HepG2 (cell line): Measurements from ENCODE around the gene GAN. TPM values are rescaled to one million over a fixed set of nuclear protein-coding genes. Genes with fewer than 3 reads are reported as not detected.

ENCODE experiments used
- GPN1 ChIP-seq: sonication (generic); formaldehyde crosslinking; IDR thresholded peaks from 2 replicates; pipeline ENCODE4 v1.5.1; 2020; ENCODE audit warnings: missing genetic modification reagents, borderline replicate concordance
- HNRNPLL ChIP-seq: fragments of 200-400 bp; formaldehyde crosslinking; IDR thresholded peaks from 2 replicates; pipeline ENCODE4 v1.6.1; 2017; ENCODE audit warnings: mild to moderate bottlenecking, low read depth, low read length; ENCODE audit not compliant: poor library complexity, severe bottlenecking
- MEIS1 ChIP-seq: sonication (generic); formaldehyde crosslinking; IDR thresholded peaks from 2 replicates; pipeline ENCODE4 v1.9.0; 2021; ENCODE audit warnings: mild to moderate bottlenecking, missing genetic modification reagents, moderate library complexity, borderline replicate concordance
- PITX1 ChIP-seq: sonication (generic); formaldehyde crosslinking; IDR thresholded peaks from 2 replicates; pipeline ENCODE4 v1.5.1; 2020; ENCODE audit warnings: mild to moderate bottlenecking, missing genetic modification reagents
- RAD21 ChIP-seq: fragments of 450-650 bp; formaldehyde crosslinking; IDR thresholded peaks from 2 replicates; pipeline ENCODE4 v1.5.0; 2020; ENCODE audit warnings: mild to moderate bottlenecking
- RBFOX2 ChIP-seq: fragments of 200-400 bp; formaldehyde crosslinking; IDR thresholded peaks from 2 replicates; pipeline ENCODE4 v1.6.1; 2017; ENCODE audit warnings: low read depth, mild to moderate bottlenecking, low read length
- SIN3A ChIP-seq: IDR thresholded peaks from 2 replicates; pipeline ENCODE4 v1.6.1; 2011; ENCODE audit warnings: low read depth, mild to moderate bottlenecking, control low read depth, low read length, borderline replicate concordance
- ZBTB20 ChIP-seq: sonication (generic); formaldehyde crosslinking; IDR thresholded peaks from 2 replicates; pipeline ENCODE4 v1.8.1; 2023; ENCODE audit warnings: missing genetic modification reagents, low read depth, mild to moderate bottlenecking, borderline replicate concordance
- polyA plus RNA-seq, 8 experiments: library from polyadenylated mRNA; depleted of rRNA in 3 of 8; stranded (reverse) in 7 of 8; unstranded in 1 of 8; fragments of >200 nt; fragmentation: Illumina TruSeq in 4 of 8; extraction: Trizol in 4 of 8; gene quantifications; 2 replicates each; pipeline versions ENCODE4 v1.2.1 to v1.2.3, GENCODE V29; 2011 to 2016; ENCODE audit warnings: low read depth in 4 of 8, missing spikeins in 1 of 8, mixed read lengths in 1 of 8; ENCODE audit not compliant: insufficient read depth in 1 of 8
- total RNA-seq, 5 experiments: library from RNA; depleted of rRNA; stranded (reverse); fragments of >200 nt; fragmentation: Illumina TruSeq; extraction: Trizol; gene quantifications; 2 replicates each; pipeline ENCODE4 v1.2.3, GENCODE V29; 2016; ENCODE audit warnings: low read depth in 1 of 5
- TF ChIP-seq, protein P1 (sequence below): sonication (generic); formaldehyde crosslinking; IDR thresholded peaks from 2 replicates; pipeline ENCODE4 v1.5.1; 2020; ENCODE audit warnings: mild to moderate bottlenecking, missing genetic modification reagents, moderate library complexity
- TF ChIP-seq, protein P2 (sequence below): sonication (generic); formaldehyde crosslinking; IDR thresholded peaks from 2 replicates; pipeline ENCODE4 v1.4.0; 2020; ENCODE audit warnings: missing genetic modification reagents, borderline replicate concordance
- TF ChIP-seq, protein P3 (sequence below): sonication (generic); formaldehyde crosslinking; IDR thresholded peaks from 2 replicates; pipeline ENCODE4 v1.4.0; 2020; ENCODE audit warnings: missing genetic modification reagents
- TF ChIP-seq, protein P4 (sequence below): sonication (generic); formaldehyde crosslinking; IDR thresholded peaks from 2 replicates; pipeline ENCODE4 v1.4.0; 2020; ENCODE audit warnings: low read depth, missing genetic modification reagents

The GAN gene
- total and polyA plus RNA-seq, 2 of the 13 experiments (the other 11 are each of a cell fraction or from before 2014, with no cell fraction given): 4.3 to 11.0 TPM

DNA sequence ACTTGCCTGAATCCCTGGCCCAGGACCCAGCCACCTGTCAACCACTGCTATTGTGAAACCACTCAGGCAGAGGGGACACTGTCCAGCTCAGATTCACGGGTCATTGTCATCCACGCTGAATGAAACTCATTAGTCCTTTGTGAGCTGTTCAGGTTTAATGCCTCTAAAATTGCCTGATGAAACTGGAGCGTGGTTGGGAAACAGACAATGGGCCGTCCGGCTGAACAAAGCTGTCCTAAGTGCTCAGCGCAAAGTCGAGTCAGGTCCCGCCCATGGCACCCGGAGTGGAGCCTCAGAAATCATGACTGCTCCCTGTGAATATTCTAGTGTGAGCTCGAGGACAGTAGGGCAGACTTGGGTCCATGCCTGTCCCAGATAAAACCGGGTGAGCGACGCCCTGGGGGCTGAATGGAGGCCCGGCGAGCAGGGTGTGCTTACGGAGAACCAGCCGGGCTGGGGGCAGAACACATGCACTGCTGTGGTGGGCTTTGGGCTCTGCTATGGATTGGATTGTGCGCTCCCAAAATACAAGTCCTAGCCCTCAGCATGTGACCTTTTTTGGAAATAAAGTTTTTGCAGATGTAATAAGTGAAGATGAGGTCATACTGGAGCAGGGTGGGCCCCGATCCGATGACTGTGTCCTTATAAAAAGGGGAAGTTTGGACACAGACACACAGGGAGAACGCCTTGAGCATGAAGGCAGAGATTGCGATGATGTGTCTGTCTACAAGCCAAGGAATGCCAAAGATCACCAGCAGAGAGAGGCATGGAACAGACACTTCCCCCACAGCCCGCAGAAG is 117.0 kb downstream of the GAN start (continued):
- TF ChIP-seq, protein P1, sequence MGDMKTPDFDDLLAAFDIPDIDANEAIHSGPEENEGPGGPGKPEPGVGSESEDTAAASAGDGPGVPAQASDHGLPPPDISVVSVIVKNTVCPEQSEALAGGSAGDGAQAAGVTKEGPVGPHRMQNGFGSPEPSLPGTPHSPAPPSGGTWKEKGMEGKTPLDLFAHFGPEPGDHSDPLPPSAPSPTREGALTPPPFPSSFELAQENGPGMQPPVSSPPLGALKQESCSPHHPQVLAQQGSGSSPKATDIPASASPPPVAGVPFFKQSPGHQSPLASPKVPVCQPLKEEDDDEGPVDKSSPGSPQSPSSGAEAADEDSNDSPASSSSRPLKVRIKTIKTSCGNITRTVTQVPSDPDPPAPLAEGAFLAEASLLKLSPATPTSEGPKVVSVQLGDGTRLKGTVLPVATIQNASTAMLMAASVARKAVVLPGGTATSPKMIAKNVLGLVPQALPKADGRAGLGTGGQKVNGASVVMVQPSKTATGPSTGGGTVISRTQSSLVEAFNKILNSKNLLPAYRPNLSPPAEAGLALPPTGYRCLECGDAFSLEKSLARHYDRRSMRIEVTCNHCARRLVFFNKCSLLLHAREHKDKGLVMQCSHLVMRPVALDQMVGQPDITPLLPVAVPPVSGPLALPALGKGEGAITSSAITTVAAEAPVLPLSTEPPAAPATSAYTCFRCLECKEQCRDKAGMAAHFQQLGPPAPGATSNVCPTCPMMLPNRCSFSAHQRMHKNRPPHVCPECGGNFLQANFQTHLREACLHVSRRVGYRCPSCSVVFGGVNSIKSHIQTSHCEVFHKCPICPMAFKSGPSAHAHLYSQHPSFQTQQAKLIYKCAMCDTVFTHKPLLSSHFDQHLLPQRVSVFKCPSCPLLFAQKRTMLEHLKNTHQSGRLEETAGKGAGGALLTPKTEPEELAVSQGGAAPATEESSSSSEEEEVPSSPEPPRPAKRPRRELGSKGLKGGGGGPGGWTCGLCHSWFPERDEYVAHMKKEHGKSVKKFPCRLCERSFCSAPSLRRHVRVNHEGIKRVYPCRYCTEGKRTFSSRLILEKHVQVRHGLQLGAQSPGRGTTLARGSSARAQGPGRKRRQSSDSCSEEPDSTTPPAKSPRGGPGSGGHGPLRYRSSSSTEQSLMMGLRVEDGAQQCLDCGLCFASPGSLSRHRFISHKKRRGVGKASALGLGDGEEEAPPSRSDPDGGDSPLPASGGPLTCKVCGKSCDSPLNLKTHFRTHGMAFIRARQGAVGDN (CRISPR knock-in tag): peak; percentile 84
- TF ChIP-seq ZBTB20 (CRISPR knock-in tag) (no peak), GPN1 (no peak), HNRNPLL (peak; percentile 64), PITX1 (CRISPR knock-in tag) (0 out of 2 replicates have a peak, but pooled peaks have one; percentile 14), SIN3A (peak; percentile 56; the same call in 1 of the 2 replicates), RBFOX2 (no peak), RAD21 (CRISPR knock-in tag) (0 out of 2 replicates have a peak, but pooled peaks have one; percentile 24), MEIS1 (CRISPR knock-in tag) (peak; percentile 56; the same call in 1 of the 2 replicates)
- TF ChIP-seq, protein P2, sequence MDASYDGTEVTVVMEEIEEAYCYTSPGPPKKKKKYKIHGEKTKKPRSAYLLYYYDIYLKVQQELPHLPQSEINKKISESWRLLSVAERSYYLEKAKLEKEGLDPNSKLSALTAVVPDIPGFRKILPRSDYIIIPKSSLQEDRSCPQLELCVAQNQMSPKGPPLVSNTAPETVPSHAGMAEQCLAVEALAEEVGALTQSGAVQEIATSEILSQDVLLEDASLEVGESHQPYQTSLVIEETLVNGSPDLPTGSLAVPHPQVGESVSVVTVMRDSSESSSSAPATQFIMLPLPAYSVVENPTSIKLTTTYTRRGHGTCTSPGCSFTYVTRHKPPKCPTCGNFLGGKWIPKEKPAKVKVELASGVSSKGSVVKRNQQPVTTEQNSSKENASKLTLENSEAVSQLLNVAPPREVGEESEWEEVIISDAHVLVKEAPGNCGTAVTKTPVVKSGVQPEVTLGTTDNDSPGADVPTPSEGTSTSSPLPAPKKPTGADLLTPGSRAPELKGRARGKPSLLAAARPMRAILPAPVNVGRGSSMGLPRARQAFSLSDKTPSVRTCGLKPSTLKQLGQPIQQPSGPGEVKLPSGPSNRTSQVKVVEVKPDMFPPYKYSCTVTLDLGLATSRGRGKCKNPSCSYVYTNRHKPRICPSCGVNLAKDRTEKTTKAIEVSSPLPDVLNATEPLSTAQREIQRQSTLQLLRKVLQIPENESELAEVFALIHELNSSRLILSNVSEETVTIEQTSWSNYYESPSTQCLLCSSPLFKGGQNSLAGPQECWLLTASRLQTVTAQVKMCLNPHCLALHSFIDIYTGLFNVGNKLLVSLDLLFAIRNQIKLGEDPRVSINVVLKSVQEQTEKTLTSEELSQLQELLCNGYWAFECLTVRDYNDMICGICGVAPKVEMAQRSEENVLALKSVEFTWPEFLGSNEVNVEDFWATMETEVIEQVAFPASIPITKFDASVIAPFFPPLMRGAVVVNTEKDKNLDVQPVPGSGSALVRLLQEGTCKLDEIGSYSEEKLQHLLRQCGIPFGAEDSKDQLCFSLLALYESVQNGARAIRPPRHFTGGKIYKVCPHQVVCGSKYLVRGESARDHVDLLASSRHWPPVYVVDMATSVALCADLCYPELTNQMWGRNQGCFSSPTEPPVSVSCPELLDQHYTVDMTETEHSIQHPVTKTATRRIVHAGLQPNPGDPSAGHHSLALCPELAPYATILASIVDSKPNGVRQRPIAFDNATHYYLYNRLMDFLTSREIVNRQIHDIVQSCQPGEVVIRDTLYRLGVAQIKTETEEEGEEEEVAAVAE (CRISPR knock-in tag): peak; percentile 3; the same call in 1 of the 2 replicates
- TF ChIP-seq, protein P3, sequence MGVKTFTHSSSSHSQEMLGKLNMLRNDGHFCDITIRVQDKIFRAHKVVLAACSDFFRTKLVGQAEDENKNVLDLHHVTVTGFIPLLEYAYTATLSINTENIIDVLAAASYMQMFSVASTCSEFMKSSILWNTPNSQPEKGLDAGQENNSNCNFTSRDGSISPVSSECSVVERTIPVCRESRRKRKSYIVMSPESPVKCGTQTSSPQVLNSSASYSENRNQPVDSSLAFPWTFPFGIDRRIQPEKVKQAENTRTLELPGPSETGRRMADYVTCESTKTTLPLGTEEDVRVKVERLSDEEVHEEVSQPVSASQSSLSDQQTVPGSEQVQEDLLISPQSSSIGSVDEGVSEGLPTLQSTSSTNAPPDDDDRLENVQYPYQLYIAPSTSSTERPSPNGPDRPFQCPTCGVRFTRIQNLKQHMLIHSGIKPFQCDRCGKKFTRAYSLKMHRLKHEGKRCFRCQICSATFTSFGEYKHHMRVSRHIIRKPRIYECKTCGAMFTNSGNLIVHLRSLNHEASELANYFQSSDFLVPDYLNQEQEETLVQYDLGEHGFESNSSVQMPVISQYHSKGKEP (CRISPR knock-in tag): no peak
- TF ChIP-seq, protein P4, sequence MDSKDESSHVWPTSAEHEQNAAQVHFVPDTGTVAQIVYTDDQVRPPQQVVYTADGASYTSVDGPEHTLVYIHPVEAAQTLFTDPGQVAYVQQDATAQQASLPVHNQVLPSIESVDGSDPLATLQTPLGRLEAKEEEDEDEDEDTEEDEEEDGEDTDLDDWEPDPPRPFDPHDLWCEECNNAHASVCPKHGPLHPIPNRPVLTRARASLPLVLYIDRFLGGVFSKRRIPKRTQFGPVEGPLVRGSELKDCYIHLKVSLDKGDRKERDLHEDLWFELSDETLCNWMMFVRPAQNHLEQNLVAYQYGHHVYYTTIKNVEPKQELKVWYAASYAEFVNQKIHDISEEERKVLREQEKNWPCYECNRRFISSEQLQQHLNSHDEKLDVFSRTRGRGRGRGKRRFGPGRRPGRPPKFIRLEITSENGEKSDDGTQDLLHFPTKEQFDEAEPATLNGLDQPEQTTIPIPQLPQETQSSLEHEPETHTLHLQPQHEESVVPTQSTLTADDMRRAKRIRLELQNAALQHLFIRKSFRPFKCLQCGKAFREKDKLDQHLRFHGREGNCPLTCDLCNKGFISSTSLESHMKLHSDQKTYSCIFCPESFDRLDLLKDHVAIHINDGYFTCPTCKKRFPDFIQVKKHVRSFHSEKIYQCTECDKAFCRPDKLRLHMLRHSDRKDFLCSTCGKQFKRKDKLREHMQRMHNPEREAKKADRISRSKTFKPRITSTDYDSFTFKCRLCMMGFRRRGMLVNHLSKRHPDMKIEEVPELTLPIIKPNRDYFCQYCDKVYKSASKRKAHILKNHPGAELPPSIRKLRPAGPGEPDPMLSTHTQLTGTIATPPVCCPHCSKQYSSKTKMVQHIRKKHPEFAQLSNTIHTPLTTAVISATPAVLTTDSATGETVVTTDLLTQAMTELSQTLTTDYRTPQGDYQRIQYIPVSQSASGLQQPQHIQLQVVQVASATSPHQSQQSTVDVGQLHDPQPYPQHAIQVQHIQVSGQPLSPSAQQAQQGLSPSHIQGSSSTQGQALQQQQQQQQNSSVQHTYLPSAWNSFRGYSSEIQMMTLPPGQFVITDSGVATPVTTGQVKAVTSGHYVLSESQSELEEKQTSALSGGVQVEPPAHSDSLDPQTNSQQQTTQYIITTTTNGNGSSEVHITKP (CRISPR knock-in tag): no peak
